Activated CD4-positive, alpha-beta T cell treated with anti-CD3 and anti-CD28 coated beads, Interleukin-2, amount 10 ng/mL, durations not matched to agents 24 days and 14 days (primary cell): ENCODE measurements around the gene PORCN. TPM values are rescaled to one million over a fixed set of nuclear protein-coding genes. Genes with fewer than 3 reads are reported as not detected.
A peak's percentile ranks its signal among the peaks of the same experiment; 100 is the strongest.
"Not testable (repeated sequence)": the region's sequence is repeated elsewhere in the genome, so short reads cannot be mapped to it uniquely, and the experiment has no call there.

ENCODE experiments used
- DNase-seq: peaks from one replicate; pipeline ENCODE4 v3.0.0; 2022
- H3K27ac Mint-ChIP-seq: one replicate; pipeline ENCODE4 v1.8.0; 2022; ENCODE audit warnings: mild to moderate bottlenecking, mixed read lengths
- H3K27me3 Mint-ChIP-seq: one replicate; pipeline ENCODE4 v1.8.0; 2022; ENCODE audit warnings: mixed read lengths
- H3K36me3 Mint-ChIP-seq: one replicate; pipeline ENCODE4 v1.8.0; 2022; ENCODE audit warnings: low read depth, mild to moderate bottlenecking, mixed read lengths
- H3K4me1 Mint-ChIP-seq: one replicate; pipeline ENCODE4 v1.8.0; 2021; ENCODE audit warnings: mixed read lengths
- H3K4me3 Mint-ChIP-seq: one replicate; pipeline ENCODE4 v1.8.0; 2022; ENCODE audit warnings: mild to moderate bottlenecking, moderate library complexity, mixed read lengths
- H3K9me3 Mint-ChIP-seq: one replicate; pipeline ENCODE4 v1.8.0; 2021; ENCODE audit warnings: mixed read lengths
- intact Hi-C: fragments of 100-400 bp; cut with micrococcal nuclease; formaldehyde crosslinking; loops from one replicate; pipeline ENCODE4 v1.15.1; 2023
- total RNA-seq: library from RNA; stranded (reverse); gene quantifications from 2 replicates; pipeline ENCODE4 v1.2.3, GENCODE V29; 2022

Gene PORCN
- total RNA-seq, 1 donor from 2014 or later: 11.5 TPM

- intact Hi-C loops: loop anchor here (1.0 kb wide), 4 partner anchors 13 to 53 kb away; partner anchors contain the start of genes FTSJ1, PORCN, RBM3 and TBC1D25
- peak; percentile 98 for DNase-seq
- Mint-ChIP-seq H3K9me3 (no peaks in the 10 kb centered on the region), H3K27me3 (no peaks in the 10 kb centered on the region), H3K4me1 (peaks cover 21% of the 10 kb centered on the region), H3K4me3 (peak within 1 kb of the TSS; percentile 90), H3K27ac (peak within 1 kb of the TSS; percentile 94), H3K36me3 (peaks cover 14% of the 10 kb centered on the region)
These were observed 12.8 kb downstream of the PORCN start, which contains the start of gene EBP for GRCh38 chrX:48521353-48522243. Gene EBP (plus strand): TSS chrX:48521808. CDS start chrX:48523772, 1,964 bp downstream.

- Mint-ChIP-seq H3K4me3 (peak overlapping the region; percentile 90), H3K9me3 (no peaks in the 10 kb centered on the region), H3K27ac (peak overlapping the region; percentile 94), H3K27me3 (no peaks in the 10 kb centered on the region), H3K36me3 (peaks cover 18% of the 10 kb centered on the region), H3K4me1 (peaks cover 23% of the 10 kb centered on the region)
- peak; percentile 58 for DNase-seq
- intact Hi-C loops: no loop called here
These were observed 13.5 kb downstream of the PORCN start for GRCh38 chrX:48522291-48522690.

GRCh38 chrX:48523682-48524081 lies 14.9 kb downstream of the PORCN start:
- Mint-ChIP-seq H3K27ac (peak overlapping the region; percentile 76), H3K4me1 (peaks cover 28% of the 10 kb centered on the region), H3K4me3 (peak overlapping the region; percentile 90), H3K36me3 (peaks cover 32% of the 10 kb centered on the region), H3K27me3 (no peaks in the 10 kb centered on the region), H3K9me3 (no peaks in the 10 kb centered on the region)
- intact Hi-C loops: no loop called here
- no peak for DNase-seq

- H3K9me3 Mint-ChIP-seq, H3K4me3 Mint-ChIP-seq, H3K27ac Mint-ChIP-seq, DNase-seq, intact Hi-C loops, H3K27me3 Mint-ChIP-seq: not testable (repeated sequence)
- Mint-ChIP-seq H3K36me3 (peaks cover 37% of the 10 kb centered on the region), H3K4me1 (peaks cover 18% of the 10 kb centered on the region)
These were observed 17.1 kb downstream of the PORCN start for GRCh38 chrX:48525853-48526252.

- Mint-ChIP-seq H3K4me3 (no peak overlapping the region), H3K27me3 (no peaks in the 10 kb centered on the region), H3K9me3 (no peaks in the 10 kb centered on the region), H3K36me3 (peaks cover 37% of the 10 kb centered on the region), H3K4me1 (peaks cover 23% of the 10 kb centered on the region), H3K27ac (no peak overlapping the region)
- DNase-seq: no peak
- intact Hi-C loops: no loop called here
These were observed 21.9 kb downstream of the PORCN start for GRCh38 chrX:48530736-48531135.

GRCh38 chrX:48531358-48531959 lies 22.7 kb downstream of the PORCN start:
- no peaks in the 10 kb centered on the region for H3K27me3 Mint-ChIP-seq
- H3K4me1 Mint-ChIP-seq: peaks cover 22% of the 10 kb centered on the region
- peak; percentile 60 for DNase-seq
- peak overlapping the region; percentile 85 for H3K27ac Mint-ChIP-seq
- H3K4me3 Mint-ChIP-seq: peak overlapping the region; percentile 11
- H3K9me3 Mint-ChIP-seq: no peaks in the 10 kb centered on the region
- intact Hi-C loops: no loop called here
- peaks cover 34% of the 10 kb centered on the region for H3K36me3 Mint-ChIP-seq

GRCh38 chrX:48532161-48532560 lies 23.4 kb downstream of the PORCN start:
- H3K4me1 Mint-ChIP-seq: peaks cover 18% of the 10 kb centered on the region
- H3K27ac Mint-ChIP-seq: peak overlapping the region; percentile 85
- peak overlapping the region; percentile 11 for H3K4me3 Mint-ChIP-seq
- peaks cover 28% of the 10 kb centered on the region for H3K36me3 Mint-ChIP-seq
- H3K27me3 Mint-ChIP-seq: no peaks in the 10 kb centered on the region
- intact Hi-C loops: no loop called here
- no peaks in the 10 kb centered on the region for H3K9me3 Mint-ChIP-seq
- no peak for DNase-seq

- intact Hi-C loops: no loop called here
- peaks cover 20% of the 10 kb centered on the region for H3K36me3 Mint-ChIP-seq
These were observed 24.4 kb downstream of the PORCN start for GRCh38 chrX:48533165-48533564.

GRCh38 chrX:48538641-48539344 lies 30.0 kb downstream of the PORCN start:
- peaks cover 18% of the 10 kb centered on the region for H3K4me1 Mint-ChIP-seq
- H3K27me3 Mint-ChIP-seq: no peaks in the 10 kb centered on the region
- peak overlapping the region; percentile 96 for H3K27ac Mint-ChIP-seq
- intact Hi-C loops: loop anchor here (1.0 kb wide), 3 partner anchors 17 to 62 kb away; partner anchors contain the start of genes EBP, FTSJ1 and RBM3
- H3K36me3 Mint-ChIP-seq: peaks cover 14% of the 10 kb centered on the region
- H3K4me3 Mint-ChIP-seq: peak overlapping the region; percentile 88
- H3K9me3 Mint-ChIP-seq: no peaks in the 10 kb centered on the region
- DNase-seq: no peak

More at GRCh38 chrX:48533165-48533564, 24.4 kb downstream of the PORCN start:
- Mint-ChIP-seq H3K27me3 (no peaks in the 10 kb centered on the region), H3K27ac (peak overlapping the region; percentile 48), H3K4me3 (no peak overlapping the region), H3K9me3 (no peaks in the 10 kb centered on the region), H3K4me1 (peaks cover 18% of the 10 kb centered on the region)
- DNase-seq: no peak

GRCh38 chrX:48539345-48540027 lies 30.7 kb downstream of the PORCN start, which contains the start of gene TBC1D25:
Gene TBC1D25 (plus strand): TSS chrX:48539714. CDS start chrX:48539798, 84 bp downstream.
- Mint-ChIP-seq H3K27ac (peak within 1 kb of the TSS; percentile 96), H3K4me3 (peak within 1 kb of the TSS; percentile 88), H3K36me3 (peaks cover 15% of the 10 kb centered on the region), H3K9me3 (no peaks in the 10 kb centered on the region), H3K27me3 (no peaks in the 10 kb centered on the region), H3K4me1 (peaks cover 17% of the 10 kb centered on the region)
- peak; percentile 98 for DNase-seq
- intact Hi-C loops: loop anchor here (1.0 kb wide), 3 partner anchors 18 to 63 kb away; partner anchors contain the start of genes EBP, FTSJ1 and RBM3

GRCh38 chrX:48540028-48540375 lies 31.2 kb downstream of the PORCN start:
- no peaks in the 10 kb centered on the region for H3K27me3 Mint-ChIP-seq
- H3K4me3 Mint-ChIP-seq: peak overlapping the region; percentile 88
- H3K9me3 Mint-ChIP-seq: no peaks in the 10 kb centered on the region
- intact Hi-C loops: no loop called here
- peak overlapping the region; percentile 96 for H3K27ac Mint-ChIP-seq
- peaks cover 18% of the 10 kb centered on the region for H3K36me3 Mint-ChIP-seq
- H3K4me1 Mint-ChIP-seq: peaks cover 16% of the 10 kb centered on the region
- DNase-seq: peak; percentile 89

- Mint-ChIP-seq H3K27ac (peak overlapping the region; percentile 96), H3K27me3 (no peaks in the 10 kb centered on the region), H3K36me3 (peaks cover 20% of the 10 kb centered on the region), H3K4me1 (peaks cover 16% of the 10 kb centered on the region), H3K9me3 (no peaks in the 10 kb centered on the region), H3K4me3 (peak overlapping the region; percentile 88)
- peak; percentile 54 for DNase-seq
- intact Hi-C loops: no loop called here
These were observed 31.7 kb downstream of the PORCN start for GRCh38 chrX:48540480-48540879.
